Measurements from ENCODE around the gene TAF1C. TPM values are rescaled to one million over a fixed set of nuclear protein-coding genes. Genes with fewer than 3 reads are reported as not detected.

TAF1C gene
- polyA plus RNA-seq, 2 of the 4 experiments (the other 2 are of a cell fraction) = 13.2 to 38.6 TPM

- 89% methylated on average over 14 of the region's 21 CpGs for WGBS (ENCODE audit: missing lambda C conversion rate)
- Histone ChIP-seq H3K4me1 (peaks cover 27% of the 10 kb centered on the region), H3K4me2 (no peak overlapping the region), H3K9me3 (no peaks in the 10 kb centered on the region), H3K27ac (no peak overlapping the region), H3K4me3 (no peak overlapping the region)
- DNase-seq (ENCODE audit: low read depth in 1 of 2, low spot score in 1 of 2) (no peak), ATAC-seq (no peak), FAIRE-seq (no peak)
- ChIA-PET CTCF (interaction anchor here (0.9 to 11.7 kb wide), 5 partner anchors 31 to 303 kb away, joined by 3 to 92 read pairs (median 8); partner anchors contain the start of gene MBTPS1), POLR2A (no interaction called here)
- TF ChIP-seq, protein P1, sequence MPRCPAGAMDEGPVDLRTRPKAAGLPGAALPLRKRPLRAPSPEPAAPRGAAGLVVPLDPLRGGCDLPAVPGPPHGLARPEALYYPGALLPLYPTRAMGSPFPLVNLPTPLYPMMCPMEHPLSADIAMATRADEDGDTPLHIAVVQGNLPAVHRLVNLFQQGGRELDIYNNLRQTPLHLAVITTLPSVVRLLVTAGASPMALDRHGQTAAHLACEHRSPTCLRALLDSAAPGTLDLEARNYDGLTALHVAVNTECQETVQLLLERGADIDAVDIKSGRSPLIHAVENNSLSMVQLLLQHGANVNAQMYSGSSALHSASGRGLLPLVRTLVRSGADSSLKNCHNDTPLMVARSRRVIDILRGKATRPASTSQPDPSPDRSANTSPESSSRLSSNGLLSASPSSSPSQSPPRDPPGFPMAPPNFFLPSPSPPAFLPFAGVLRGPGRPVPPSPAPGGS (IDR thresholded peaks at IDR 0.05) = no peak
- TF ChIP-seq RCOR1 (IDR thresholded peaks at IDR 0.05; ENCODE audit: low read depth, low read length) (no peak), BHLHE40 (IDR thresholded peaks at IDR 0.05; ENCODE audit: low read depth, low read length) (no peak), NPAS2 (CRISPR knock-in tag; IDR thresholded peaks at IDR 0.05; ENCODE audit: borderline replicate concordance) (no peak), RFX5 (IDR thresholded peaks at IDR 0.05) (no peak), MAZ (IDR thresholded peaks at IDR 0.05; ENCODE audit: borderline replicate concordance, low read depth, low read length) (no peak), JUNB (IDR thresholded peaks at IDR 0.05) (no peak), RNF2 (IDR thresholded peaks at IDR 0.05; ENCODE audit: borderline replicate concordance, low read depth) (no peak), CBX2 (IDR thresholded peaks at IDR 0.05; ENCODE audit: borderline replicate concordance, low read depth) (no peak), MAX (IDR thresholded peaks at IDR 0.05) (no peak), EHMT2 (IDR thresholded peaks at IDR 0.05; ENCODE audit: low read depth) (no peak), EP300 (IDR thresholded peaks at IDR 0.05) (no peak), ESRRA (IDR thresholded peaks at IDR 0.05; ENCODE audit: borderline replicate concordance, low read length) (no peak), ELK1 (IDR thresholded peaks at IDR 0.05; ENCODE audit: low read depth, low read length) (no peak), POLR2A (IDR thresholded peaks at IDR 0.05; ENCODE audit: low read length) (no peak), NFE2L2 (conservative IDR thresholded peaks at IDR 0.05; ENCODE audit: low read length) (no peak), REST (IDR thresholded peaks at IDR 0.05) (no peak)
- TF ChIP-seq, protein P2, sequence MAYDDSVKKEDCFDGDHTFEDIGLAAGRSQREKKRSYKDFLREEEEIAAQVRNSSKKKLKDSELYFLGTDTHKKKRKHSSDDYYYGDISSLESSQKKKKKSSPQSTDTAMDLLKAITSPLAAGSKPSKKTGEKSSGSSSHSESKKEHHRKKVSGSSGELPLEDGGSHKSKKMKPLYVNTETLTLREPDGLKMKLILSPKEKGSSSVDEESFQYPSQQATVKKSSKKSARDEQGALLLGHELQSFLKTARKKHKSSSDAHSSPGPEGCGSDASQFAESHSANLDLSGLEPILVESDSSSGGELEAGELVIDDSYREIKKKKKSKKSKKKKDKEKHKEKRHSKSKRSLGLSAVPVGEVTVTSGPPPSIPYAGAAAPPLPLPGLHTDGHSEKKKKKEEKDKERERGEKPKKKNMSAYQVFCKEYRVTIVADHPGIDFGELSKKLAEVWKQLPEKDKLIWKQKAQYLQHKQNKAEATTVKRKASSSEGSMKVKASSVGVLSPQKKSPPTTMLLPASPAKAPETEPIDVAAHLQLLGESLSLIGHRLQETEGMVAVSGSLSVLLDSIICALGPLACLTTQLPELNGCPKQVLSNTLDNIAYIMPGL (CRISPR knock-in tag; IDR thresholded peaks at IDR 0.05; ENCODE audit: borderline replicate concordance) = no peak
These were observed 6.2 kb downstream of the TAF1C start for GRCh38 chr16:84180519-84181140.
